ENCODE measurements around the gene PCNX3.

The PCNX3 gene

DNA sequence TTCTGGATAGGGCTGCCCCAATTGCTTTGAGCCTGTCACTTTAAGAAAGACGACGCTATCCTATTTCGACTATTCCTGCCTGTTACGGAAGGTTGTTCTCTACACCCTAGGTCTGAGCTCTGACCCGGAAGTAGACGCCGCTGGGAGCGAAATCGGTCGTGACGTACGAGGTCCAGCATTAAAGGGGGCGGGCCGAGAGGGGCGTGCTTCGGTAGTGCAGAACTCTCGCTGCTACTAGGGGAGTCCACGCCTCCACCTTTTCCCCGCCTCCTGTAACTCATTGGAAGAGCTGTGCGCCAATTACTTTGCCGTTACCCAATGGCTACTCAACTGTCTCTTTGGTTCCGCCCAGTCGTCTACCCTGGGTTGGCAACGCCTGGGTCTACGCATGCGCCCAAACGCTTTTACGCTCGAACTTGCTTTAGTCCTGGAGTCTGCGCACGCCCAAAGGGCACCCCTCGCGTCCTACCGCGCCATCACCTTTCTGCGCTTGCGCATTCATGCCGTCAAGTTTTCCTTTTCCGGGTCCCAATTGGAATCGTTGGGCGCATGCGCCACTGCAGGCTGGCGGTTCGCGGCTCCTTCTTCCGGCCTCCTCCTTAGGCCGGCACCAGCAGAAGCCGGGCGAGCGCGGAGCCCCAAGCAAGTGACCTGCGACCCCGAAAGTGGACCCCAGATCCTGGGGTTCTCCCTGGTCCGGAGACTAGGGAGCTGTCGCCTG lies at the start of gene PCNX3:
Gene PCNX3, plus strand, starts transcription at position 548 of the 721 bp plus-strand sequence. CDS start 536 bp downstream, outside the sequence.
- peak; percentile 100 for DNase-seq (ENCODE audit: low read depth)

DNA sequence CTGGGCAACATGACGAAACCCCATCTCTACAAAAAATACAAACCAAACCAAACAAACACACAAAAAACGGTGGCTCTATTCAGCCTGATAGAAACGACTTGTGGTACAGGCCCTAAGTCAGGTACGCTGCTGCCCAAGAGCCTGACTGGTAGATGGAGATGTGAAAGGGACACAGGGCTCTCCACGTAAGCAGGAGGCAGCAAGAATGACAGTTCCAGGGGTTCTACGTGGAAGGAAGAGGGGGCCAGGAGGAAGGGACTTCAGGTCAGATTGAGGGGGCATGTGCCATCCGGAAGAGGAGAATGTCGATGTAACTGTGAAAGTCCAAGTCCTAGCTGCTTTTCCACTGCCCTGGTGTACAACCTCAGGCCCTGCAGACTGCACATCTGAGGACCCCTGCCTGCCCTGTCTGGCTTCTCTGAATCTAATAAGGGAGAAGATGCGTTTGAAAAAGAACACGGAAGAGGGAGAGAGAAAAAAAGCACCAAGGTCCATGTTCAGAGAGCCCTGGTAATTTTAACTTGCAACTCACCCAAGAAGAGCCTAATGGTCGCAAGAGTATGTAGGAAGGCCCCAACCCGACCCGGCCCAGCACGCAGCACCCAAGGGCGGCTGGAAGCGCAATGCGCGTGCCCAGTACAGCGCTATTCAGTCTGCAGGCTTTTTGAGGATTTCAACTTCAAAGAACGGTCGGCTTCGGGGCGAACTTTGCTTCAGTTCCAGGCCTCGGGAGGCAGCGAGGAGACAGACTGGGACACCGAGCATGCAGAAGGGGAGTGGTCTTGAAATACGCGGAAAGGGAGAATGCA lies 46.2 kb upstream of the PCNX3 start:
- DNase-seq (ENCODE audit: low read depth), result no peak

DNA sequence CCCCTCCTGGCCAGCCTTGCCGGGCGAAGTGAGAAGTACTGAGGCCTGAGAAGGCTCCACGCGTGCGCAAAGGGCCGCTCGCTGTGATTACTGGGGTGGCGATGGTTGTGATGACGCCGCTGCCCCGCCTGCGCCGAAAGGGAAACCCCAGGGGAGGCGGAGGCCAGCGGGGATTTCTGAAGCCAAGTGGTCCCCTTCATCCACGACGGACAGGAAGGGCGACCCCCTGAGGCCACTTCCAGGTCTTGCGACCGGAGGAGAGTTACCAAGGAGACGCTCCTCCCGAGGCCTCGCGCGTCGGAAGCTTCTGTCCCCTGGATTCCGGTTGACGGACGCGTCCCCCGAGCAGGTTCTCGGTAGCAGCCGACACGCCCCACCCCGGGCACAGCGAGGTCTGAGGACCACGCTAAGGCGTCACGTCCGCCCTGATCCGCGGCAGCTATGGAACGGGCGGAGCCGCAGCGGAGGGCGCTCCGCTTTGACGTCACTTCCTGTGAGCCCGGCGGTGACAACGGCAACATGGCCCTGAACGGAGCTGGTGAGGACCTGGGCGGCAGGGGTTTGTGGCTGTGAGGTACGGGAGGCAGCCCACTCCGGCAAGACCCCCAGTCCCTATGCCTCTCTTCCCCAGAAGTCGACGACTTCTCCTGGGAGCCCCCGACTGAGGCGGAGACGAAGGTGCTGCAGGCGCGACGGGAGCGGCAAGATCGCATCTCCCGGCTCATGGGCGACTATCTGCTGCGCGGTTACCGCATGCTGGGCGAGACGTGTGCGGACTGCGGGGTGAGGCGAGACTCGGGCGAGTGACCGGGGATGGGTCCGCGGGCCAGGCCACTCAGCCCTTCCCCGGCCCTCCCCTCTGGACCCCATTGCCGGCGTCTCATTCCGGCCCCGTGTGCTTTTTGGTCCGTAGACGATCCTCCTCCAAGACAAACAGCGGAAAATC lies 45.3 kb upstream of the PCNX3 start, which contains the start of gene ZNRD2:
Gene ZNRD2, plus strand, starts transcription at position 505 of the 946 bp plus-strand sequence. Its CDS starts 15 bp downstream, at position 520.
- peak; percentile 97 for DNase-seq (ENCODE audit: low read depth)

DNA sequence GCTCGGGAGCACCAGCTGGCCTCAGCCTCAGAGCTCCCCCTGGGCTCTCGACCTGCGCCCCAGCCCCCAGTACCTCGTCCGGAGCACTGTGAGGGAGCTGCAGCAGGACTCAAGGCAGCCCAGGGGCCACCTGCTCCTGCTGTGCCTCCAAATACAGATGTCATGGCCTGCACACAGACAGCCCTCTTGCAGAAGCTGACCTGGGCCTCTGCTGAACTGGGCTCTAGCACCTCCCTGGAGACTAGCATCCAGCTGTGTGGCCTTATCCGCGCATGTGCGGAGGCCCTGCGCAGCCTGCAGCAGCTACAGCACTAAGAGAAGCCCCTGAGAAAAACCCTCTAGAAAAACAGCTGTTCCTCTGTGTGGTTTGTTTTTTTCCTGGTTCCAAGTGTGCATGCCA lies 44.2 kb upstream of the PCNX3 start:
- no peak for DNase-seq (ENCODE audit: low read depth)

- DNase-seq (ENCODE audit: low read depth), result no peak
These were observed 43.6 kb upstream of the PCNX3 start for GRCh38 chr11:65571940-65572339.

GRCh38 chr11:65572356-65573051 lies 43.1 kb upstream of the PCNX3 start, which contains the start of gene FAM89B:
TSS of gene FAM89B (plus strand) at chr11:65572538. CDS start at chr11:65572670, 132 bp downstream.
- DNase-seq (ENCODE audit: low read depth), result peak; percentile 70

DNA sequence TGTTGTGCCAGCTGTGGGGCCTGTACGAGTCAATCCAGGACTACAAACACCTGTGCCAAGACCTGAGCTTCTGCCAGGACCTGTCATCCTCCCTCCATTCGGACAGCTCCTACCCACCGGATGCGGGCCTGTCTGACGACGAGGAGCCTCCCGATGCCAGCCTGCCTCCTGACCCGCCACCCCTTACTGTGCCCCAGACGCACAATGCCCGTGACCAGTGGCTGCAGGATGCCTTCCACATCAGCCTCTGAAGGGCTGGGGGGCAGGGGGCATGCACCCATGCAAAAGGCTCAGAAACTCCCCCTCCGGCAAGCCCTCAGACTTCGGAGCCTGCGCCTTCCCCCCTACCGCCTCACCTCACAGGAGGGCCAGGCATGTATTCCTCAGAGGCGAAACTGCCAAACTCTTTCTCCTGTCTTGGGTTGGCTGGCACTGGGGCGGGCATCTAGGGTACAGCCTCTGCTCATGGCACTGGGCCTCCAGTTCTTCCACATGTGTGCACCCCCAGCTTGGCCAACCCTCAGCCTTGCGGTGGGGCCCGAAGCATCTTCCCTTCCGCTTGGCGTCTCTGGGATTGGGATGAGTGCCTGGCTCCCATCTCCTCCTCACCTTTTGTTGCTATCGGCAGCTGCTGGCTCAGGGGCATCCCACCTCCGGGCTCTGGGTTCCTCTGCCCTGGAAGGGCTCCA lies 42.0 kb upstream of the PCNX3 start:
- DNase-seq (ENCODE audit: low read depth), result no peak

DNA sequence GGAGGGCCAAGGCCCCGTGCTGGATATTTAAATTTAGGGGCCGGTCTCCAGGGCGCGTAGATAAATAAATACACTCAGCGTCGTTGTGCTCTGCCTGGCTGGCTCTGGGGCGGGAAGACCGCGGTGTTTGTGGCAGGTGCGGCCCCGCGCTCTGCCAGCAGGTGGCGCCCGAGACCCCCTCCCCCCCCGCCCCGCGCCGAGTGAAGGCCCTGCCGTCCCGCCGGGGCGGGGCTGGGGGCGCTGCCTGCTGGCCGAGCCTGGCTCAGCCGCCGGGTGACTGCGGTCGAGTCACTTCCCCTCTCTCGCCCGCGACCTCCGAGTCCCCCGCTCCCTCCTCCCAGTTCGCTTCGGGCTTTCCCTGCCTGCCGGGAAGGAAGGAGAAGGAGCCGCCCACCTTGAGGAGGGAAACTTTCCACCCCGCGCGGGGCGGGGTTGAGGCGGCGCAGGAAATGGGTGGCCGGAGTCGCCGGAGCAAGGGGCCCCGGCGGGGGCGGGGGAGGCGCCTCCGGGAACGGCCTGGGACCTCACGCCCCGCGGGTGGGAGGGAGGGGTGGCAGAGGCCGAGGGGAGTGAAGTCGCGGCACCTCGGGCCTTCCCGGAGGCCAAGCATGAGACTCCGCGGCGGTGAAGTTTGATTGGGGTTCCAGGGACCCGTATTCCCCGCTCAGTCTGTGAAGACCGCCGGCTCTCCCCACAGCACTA lies 41.3 kb upstream of the PCNX3 start:
- DNase-seq (ENCODE audit: low read depth), result peak; percentile 86

GRCh38 chr11:65574811-65575567 lies 40.6 kb upstream of the PCNX3 start:
- no peak for DNase-seq (ENCODE audit: low read depth)

GRCh38 chr11:65575568-65576231 lies 39.9 kb upstream of the PCNX3 start, which contains the start of gene EHBP1L1:
TSS of gene EHBP1L1 (plus strand) at chr11:65576053. CDS start at chr11:65576303, 250 bp downstream.
- DNase-seq (ENCODE audit: low read depth), result no peak

GRCh38 chr11:65576232-65576866 lies 39.2 kb upstream of the PCNX3 start:
- no peak for DNase-seq (ENCODE audit: low read depth)

DNA sequence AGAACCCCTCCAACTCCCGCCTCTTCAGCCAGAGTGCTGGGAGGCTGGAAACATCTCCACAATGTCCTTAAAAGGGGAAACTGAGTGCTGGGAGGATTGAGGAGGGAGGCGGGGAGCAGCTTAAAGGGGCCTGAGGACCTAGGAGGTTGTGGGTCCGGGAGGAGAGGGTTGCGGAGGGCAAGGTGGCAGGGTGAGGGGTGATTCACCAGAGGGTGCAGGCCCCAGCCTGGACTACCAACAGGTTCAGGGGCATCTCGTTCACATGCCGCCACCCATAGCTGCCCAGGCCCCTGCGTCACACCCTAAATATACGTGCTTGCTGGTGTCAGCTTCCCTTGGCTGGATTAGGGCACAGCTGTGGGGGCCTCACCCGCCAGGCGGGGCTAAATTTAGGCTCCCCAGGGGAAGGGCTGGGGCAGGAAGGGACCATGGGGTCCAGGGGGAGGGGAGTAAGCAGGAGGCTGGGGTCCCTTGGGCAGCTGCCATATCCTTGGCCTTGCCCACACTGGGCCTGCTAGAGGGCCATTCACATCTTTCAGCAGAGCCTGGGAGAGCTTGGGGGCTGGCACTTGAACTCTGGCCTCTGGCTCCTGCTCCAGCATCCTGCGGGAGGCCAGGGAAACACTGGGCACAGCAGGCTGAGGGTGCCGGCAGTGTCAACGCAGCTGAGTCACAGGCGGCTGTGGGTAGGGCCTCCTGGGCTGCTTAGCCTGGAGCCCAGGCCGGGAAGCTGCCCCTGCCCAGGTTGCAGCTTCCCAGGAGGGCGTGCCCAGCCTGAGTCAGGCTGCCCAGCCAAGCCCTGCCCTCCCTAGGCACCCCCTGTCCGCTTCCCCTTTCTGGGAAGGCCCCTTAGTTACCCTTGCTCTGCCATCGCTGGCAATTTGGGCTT lies 38.5 kb upstream of the PCNX3 start:
- no peak for DNase-seq (ENCODE audit: low read depth)

DNA sequence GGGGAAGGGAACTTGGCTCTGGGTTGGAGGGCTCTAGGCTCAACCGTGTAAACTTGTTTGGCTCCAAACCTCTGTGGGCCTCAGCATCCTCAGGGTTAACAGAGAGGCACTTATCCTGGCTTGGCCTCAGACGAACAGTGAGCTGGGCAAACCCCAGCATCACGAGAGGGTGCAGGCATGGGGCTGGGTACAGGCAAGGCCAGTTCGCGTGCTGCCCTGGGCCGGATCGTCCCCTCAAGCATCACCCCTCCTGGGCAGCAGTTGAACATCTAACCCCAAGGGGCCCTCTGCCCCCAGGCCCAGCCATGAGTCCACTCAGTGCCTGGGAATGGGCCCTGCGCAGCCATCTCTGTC lies 37.8 kb upstream of the PCNX3 start:
- DNase-seq (ENCODE audit: low read depth), result no peak

GRCh38 chr11:65578134-65578533 lies 37.4 kb upstream of the PCNX3 start:
- DNase-seq (ENCODE audit: low read depth), result no peak

DNA sequence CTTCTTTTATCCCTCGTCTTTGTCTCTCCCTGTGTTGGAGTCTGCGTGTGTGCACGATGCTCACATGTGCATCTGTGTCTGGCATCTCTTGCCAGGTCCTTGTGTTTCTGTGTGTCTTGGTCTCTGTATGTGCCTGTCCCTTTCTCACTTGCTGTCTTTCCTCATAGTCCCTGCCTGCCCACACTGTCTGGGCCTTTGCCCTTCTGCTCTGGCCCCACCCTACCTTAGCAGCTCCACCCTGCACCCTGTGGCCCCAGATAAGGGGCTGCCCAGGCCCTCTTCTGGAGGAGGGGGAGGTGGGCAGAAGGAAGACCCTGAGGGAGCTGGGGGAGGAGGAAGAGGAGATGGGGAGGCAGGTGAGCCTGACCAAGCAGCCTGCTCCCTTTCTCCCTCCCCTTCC lies 36.9 kb upstream of the PCNX3 start:
- DNase-seq (ENCODE audit: low read depth), result no peak

DNA sequence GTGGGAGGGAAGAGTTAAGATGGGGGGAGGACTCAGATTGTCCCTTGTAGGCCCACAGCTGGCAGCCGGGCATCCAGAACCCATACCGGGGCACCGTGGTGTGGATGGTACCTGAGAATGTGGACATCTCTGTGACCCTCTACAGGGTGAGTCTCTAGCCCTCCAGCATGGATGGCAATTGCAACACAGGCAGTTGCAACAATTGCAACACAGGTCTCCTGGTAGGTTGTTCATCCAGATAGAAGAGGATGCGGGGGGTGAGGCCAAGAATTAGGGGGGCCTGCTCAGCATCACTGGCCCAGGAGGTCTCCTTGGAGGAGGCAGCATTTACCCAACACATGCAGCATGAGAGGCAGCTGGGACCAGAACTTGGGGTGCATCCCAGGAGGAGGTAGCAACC lies 36.3 kb upstream of the PCNX3 start:
- DNase-seq (ENCODE audit: low read depth), result no peak

GRCh38 chr11:65580031-65580692 lies 35.4 kb upstream of the PCNX3 start:
- no peak for DNase-seq (ENCODE audit: low read depth)

All from GM04504 (cell line).